Stimulated activated CD4-positive, alpha-beta T cell treated with anti-CD3 and anti-CD28 coated beads, Interleukin-15, amount 100 ng/mL, for 48 hours (primary cell): ENCODE results near the gene UNC119B.
"Not testable (repeated sequence)": the region's sequence is repeated elsewhere in the genome, so short reads cannot be mapped to it uniquely, and the experiment has no call there.

ENCODE experiments used
- DNase-seq, 2 donors: peaks; one replicate each; pipeline ENCODE4 v3.0.0-alpha.2; 2020; ENCODE audit warnings: low read depth in 2 of 2

UNC119B gene

GRCh38 chr12:120719072-120719471, 8.8 kb downstream of the UNC119B start:
- no peak for DNase-seq

- no peak for DNase-seq
Observed at GRCh38 chr12:120719496-120720233, 9.4 kb downstream of the UNC119B start.

- no peak for DNase-seq
Observed at GRCh38 chr12:120720234-120720986, 10.2 kb downstream of the UNC119B start.

GRCh38 chr12:120720987-120721801, 10.9 kb downstream of the UNC119B start:
- DNase-seq: no peak

GRCh38 chr12:120721866-120722265, 11.6 kb downstream of the UNC119B start:
- DNase-seq: no peak

- DNase-seq: no peak
Observed at GRCh38 chr12:120722784-120723183, 12.5 kb downstream of the UNC119B start.

GRCh38 chr12:120724720-120725119, 14.5 kb downstream of the UNC119B start:
- DNase-seq: no peak

GRCh38 chr12:120725151-120725658, 14.9 kb downstream of the UNC119B start:
- no peak for DNase-seq

- DNase-seq: peak; percentile 72 to 88
Observed at GRCh38 chr12:120725659-120726509, 15.6 kb downstream of the UNC119B start, which contains the start of gene ACADS. Gene ACADS (plus strand): TSS chr12:120725826. CDS start chr12:120725886, 60 bp downstream.

- DNase-seq: no peak
Observed at GRCh38 chr12:120726510-120726793, 16.2 kb downstream of the UNC119B start.

GRCh38 chr12:120726961-120727360, 16.7 kb downstream of the UNC119B start:
- no peak for DNase-seq

GRCh38 chr12:120732198-120732597, 21.9 kb downstream of the UNC119B start:
- not testable (repeated sequence) for DNase-seq

GRCh38 chr12:120733574-120733973, 23.3 kb downstream of the UNC119B start:
- no peak for DNase-seq

- no peak for DNase-seq
Observed at GRCh38 chr12:120734210-120734609, 24.0 kb downstream of the UNC119B start.

GRCh38 chr12:120735181-120735580, 24.9 kb downstream of the UNC119B start:
- DNase-seq: no peak

- DNase-seq: no peak
Observed at GRCh38 chr12:120736404-120737331, 26.4 kb downstream of the UNC119B start.

- no peak for DNase-seq
Observed at GRCh38 chr12:120737557-120738251, 27.4 kb downstream of the UNC119B start.

GRCh38 chr12:120738252-120739030, 28.2 kb downstream of the UNC119B start:
- DNase-seq: no peak
